HepG2 (cell line): Measurements from ENCODE around the gene MMRN2.

Experiments
- CTCF ChIP-seq: sonication (generic); formaldehyde crosslinking; IDR thresholded peaks from 2 replicates; pipeline ENCODE4 v1.5.0; 2020; ENCODE audit warnings: mild to moderate bottlenecking, missing genetic modification reagents, moderate library complexity
- KLF13 ChIP-seq: sonication (generic); formaldehyde crosslinking; IDR thresholded peaks from 2 replicates; pipeline ENCODE4 v1.4.0; 2020; ENCODE audit warnings: mild to moderate bottlenecking, missing genetic modification reagents
- ZHX2 ChIP-seq, 2 experiments: sonication (generic) in 1 of 2; formaldehyde crosslinking in 1 of 2; IDR thresholded peaks; 2 replicates each; pipeline versions ENCODE4 v1.6.1 to v1.9.0; 2014 to 2022; ENCODE audit warnings: antibody characterized with exemption in 1 of 2, borderline replicate concordance in 1 of 2, inconsistent platforms in 1 of 2, low read depth in 1 of 2, missing genetic modification reagents in 1 of 2
- ZNF564 ChIP-seq: sonication (generic); formaldehyde crosslinking; IDR thresholded peaks from 2 replicates; pipeline ENCODE4 v1.8.1; 2023; ENCODE audit warnings: mild to moderate bottlenecking, missing genetic modification reagents
- ZNF780A ChIP-seq: sonication (generic); formaldehyde crosslinking; IDR thresholded peaks from 2 replicates; pipeline ENCODE4 v1.8.0; 2022; ENCODE audit warnings: mild to moderate bottlenecking, missing genetic modification reagents, moderate library complexity

- TF ChIP-seq ZNF780A (CRISPR knock-in tag) (no peak), CTCF (CRISPR knock-in tag) (no peak), KLF13 (CRISPR knock-in tag) (no peak), ZNF564 (CRISPR knock-in tag) (no peak), ZHX2 (IDR thresholded peaks at IDR 0.05; ENCODE audit: low read depth) (no peak), ZHX2 (CRISPR knock-in tag; IDR thresholded peaks at IDR 0.05; ENCODE audit: borderline replicate concordance) (no peak)
These were observed 22.6 kb upstream of the MMRN2 start for GRCh38 chr10:86979977-86980448.
